Colonic mucosa (tissue), 4 donors: ENCODE results near the gene ARHGAP42. TPM values are rescaled to one million over a fixed set of nuclear protein-coding genes. Genes with fewer than 3 reads are reported as not detected.

Source experiments
- DNase-seq: peaks from one replicate; pipeline ENCODE4 v3.0.0-alpha.2; 2020
- H3K27ac ChIP-seq: fragments of 200-600 bp; one replicate; pipeline ENCODE4 v1.8.0; 2021
- H3K27me3 ChIP-seq: fragments of 200-600 bp; one replicate; pipeline ENCODE4 v1.8.0; 2021
- H3K36me3 ChIP-seq: fragments of 200-600 bp; one replicate; pipeline ENCODE4 v1.8.0; 2021
- H3K4me1 ChIP-seq: fragments of 200-600 bp; one replicate; pipeline ENCODE4 v1.8.0; 2021; ENCODE audit warnings: mild to moderate bottlenecking
- H3K4me3 ChIP-seq: fragments of 200-600 bp; one replicate; pipeline ENCODE4 v1.8.0; 2021
- H3K9ac ChIP-seq, 2 donors: one replicate each; pipeline ENCODE4 v1.7.0; 2013; ENCODE audit warnings: control low read depth in 2 of 2, low read depth in 2 of 2, low read length in 2 of 2
- H3K9me3 ChIP-seq: fragments of 200-600 bp; one replicate; pipeline ENCODE4 v1.8.0; 2021
- CTCF ChIP-seq: fragments of 200-600 bp; IDR thresholded peaks from one replicate; pipeline ENCODE4 v1.8.0; 2022; ENCODE audit warnings: antibody characterized with exemption, mild to moderate bottlenecking
- intact Hi-C: fragments of 100-400 bp; cut with DNase I; formaldehyde crosslinking; loops from one replicate; pipeline ENCODE4 v1.14.1; 2022
- total RNA-seq, 2 donors: library from RNA; stranded (reverse); fragmentation: NEBNext Ultra II Directional in 1 of 2; extraction: Animal tissue kit (Norgen Biotek cat#: 25700) in 1 of 2; gene quantifications; one replicate each; pipeline ENCODE4 v1.2.1, GENCODE V29; 2021
- donor health status: healthy.
- donor health status: DM: no; HTN: no; CAD: no.
- donor health status: DM: no; HTN: no; CAD: no.

Gene ARHGAP42
- total RNA-seq, 2 donors from 2014 or later, result 13.4 to 15.9 TPM

GRCh38 chr11:100760744-100761143, 73.7 kb downstream of the ARHGAP42 start:
- intact Hi-C loops, result no loop called here
- Histone ChIP-seq H3K9ac (no peak overlapping the region), H3K36me3 (no peaks in the 10 kb centered on the region), H3K27ac (peak overlapping the region; percentile 60), H3K4me3 (no peak overlapping the region), H3K9me3 (no peaks in the 10 kb centered on the region), H3K27me3 (no peaks in the 10 kb centered on the region), H3K4me1 (peaks cover 6% of the 10 kb centered on the region)
- TF ChIP-seq CTCF, result no peak
- peak; percentile 65 for DNase-seq

GRCh38 chr11:100761841-100762240, 74.8 kb downstream of the ARHGAP42 start:
- Histone ChIP-seq H3K27ac (peak overlapping the region; percentile 60), H3K9ac (no peak overlapping the region), H3K9me3 (no peaks in the 10 kb centered on the region), H3K36me3 (no peaks in the 10 kb centered on the region), H3K4me1 (peaks cover 6% of the 10 kb centered on the region), H3K4me3 (no peak overlapping the region), H3K27me3 (no peaks in the 10 kb centered on the region)
- no peak for DNase-seq
- no peak for TF ChIP-seq CTCF
- intact Hi-C loops, result no loop called here

GRCh38 chr11:100766764-100767163, 79.7 kb downstream of the ARHGAP42 start:
- intact Hi-C loops, result no loop called here
- no peaks in the 10 kb centered on the region for H3K9me3 ChIP-seq
- H3K36me3 ChIP-seq, result no peaks in the 10 kb centered on the region
- H3K27ac ChIP-seq, result no peak overlapping the region
- H3K4me3 ChIP-seq, result no peak overlapping the region
- TF ChIP-seq CTCF, result no peak
- H3K9ac ChIP-seq, result no peak overlapping the region
- no peaks in the 10 kb centered on the region for H3K4me1 ChIP-seq
- H3K27me3 ChIP-seq, result no peaks in the 10 kb centered on the region
- DNase-seq, result no peak

GRCh38 chr11:100769165-100769564, 82.1 kb downstream of the ARHGAP42 start:
- no peaks in the 10 kb centered on the region for H3K36me3 ChIP-seq
- no peak overlapping the region for H3K9ac ChIP-seq
- H3K4me3 ChIP-seq, result no peak overlapping the region
- intact Hi-C loops, result no loop called here
- no peak for TF ChIP-seq CTCF
- DNase-seq, result no peak
- H3K27ac ChIP-seq, result no peak overlapping the region
- no peaks in the 10 kb centered on the region for H3K9me3 ChIP-seq
- no peaks in the 10 kb centered on the region for H3K27me3 ChIP-seq
- no peaks in the 10 kb centered on the region for H3K4me1 ChIP-seq

- Histone ChIP-seq H3K4me3 (no peak overlapping the region), H3K36me3 (no peaks in the 10 kb centered on the region), H3K9me3 (no peaks in the 10 kb centered on the region), H3K9ac (no peak overlapping the region), H3K4me1 (no peaks in the 10 kb centered on the region), H3K27me3 (no peaks in the 10 kb centered on the region), H3K27ac (no peak overlapping the region)
- intact Hi-C loops, result no loop called here
- no peak for TF ChIP-seq CTCF
- DNase-seq, result no peak
Observed at GRCh38 chr11:100769617-100770016, 82.5 kb downstream of the ARHGAP42 start.

GRCh38 chr11:100774132-100774531, 87.0 kb downstream of the ARHGAP42 start:
- no peak overlapping the region for H3K4me3 ChIP-seq
- peak; percentile 47 for DNase-seq
- no peaks in the 10 kb centered on the region for H3K9me3 ChIP-seq
- H3K36me3 ChIP-seq, result no peaks in the 10 kb centered on the region
- intact Hi-C loops, result no loop called here
- H3K27me3 ChIP-seq, result no peaks in the 10 kb centered on the region
- H3K27ac ChIP-seq, result peak overlapping the region; percentile 45
- TF ChIP-seq CTCF, result no peak
- H3K9ac ChIP-seq, result no peak overlapping the region
- H3K4me1 ChIP-seq, result peaks cover 17% of the 10 kb centered on the region
